IMR-90 (cell line): ENCODE measurements around the gene EML5. TPM values are rescaled to one million over a fixed set of nuclear protein-coding genes. Genes with fewer than 3 reads are reported as not detected.

Source experiments
- ATAC-seq: fragments of 200-7000 bp; cut with Tn5 transposase; 2 replicates; pipeline ENCODE4 v1.9.1; 2020; ENCODE audit warnings: low read depth, mild to moderate bottlenecking, moderate library complexity
- BruUV-seq: library from RNA; stranded (reverse); fragments of 400-500 nt; replicated peaks from 2 replicates; lab custom pipeline; 2021; lab: Mats Ljungman, UMichigan
- CTCF ChIA-PET: fragments of 300-600 bp; formaldehyde crosslinking; extraction: SDS; loops from one replicate; lab custom pipeline; 2021; ENCODE audit warnings: antibody characterized with exemption; lab: Yijun Ruan, JAX
- POLR2A ChIA-PET: fragments of 300-600 bp; sonication (Branson Sonifier 250); formaldehyde crosslinking; loops from one replicate; lab custom pipeline; 2022; ENCODE audit warnings: antibody characterized with exemption; ENCODE audit not compliant: unreplicated experiment; lab: Charles Lee
- DNase-seq: peaks from one replicate; pipeline ENCODE4 v3.0.0; 2013
- H2AFZ ChIP-seq: replicated peaks from 2 replicates; pipeline ENCODE3; 2013; ENCODE audit warnings: low read length, mild to moderate bottlenecking; ENCODE audit not compliant: poor library complexity
- H2AK5ac ChIP-seq: 2 replicates; pipeline ENCODE4 v1.6.1; 2013; ENCODE audit warnings: low read depth, low read length, inconsistent platforms
- H2AK9ac ChIP-seq: replicated peaks from 2 replicates; pipeline ENCODE3; 2013; ENCODE audit warnings: mild to moderate bottlenecking, low read depth, low read length, moderate library complexity; ENCODE audit not compliant: poor library complexity
- H2BK120ac ChIP-seq: 2 replicates; pipeline ENCODE4 v1.6.1; 2013; ENCODE audit warnings: low read depth, low read length, inconsistent platforms
- H2BK15ac ChIP-seq: 3 replicates; pipeline ENCODE4 v1.6.1; 2013; ENCODE audit warnings: low read depth, low read length, inconsistent platforms
- H2BK20ac ChIP-seq: 2 replicates; pipeline ENCODE4 v1.6.1; 2013; ENCODE audit warnings: low read depth, mild to moderate bottlenecking, inconsistent platforms, low read length, moderate library complexity
- H2BK5ac ChIP-seq: 2 replicates; pipeline ENCODE4 v1.6.1; 2013; ENCODE audit warnings: mild to moderate bottlenecking, low read depth, low read length, inconsistent platforms; ENCODE audit not compliant: poor library complexity, severe bottlenecking
- H3K14ac ChIP-seq: replicated peaks from 2 replicates; pipeline ENCODE4 v1.6.1; 2013; ENCODE audit warnings: low read depth, low read length, inconsistent platforms
- H3K18ac ChIP-seq: 2 replicates; pipeline ENCODE4 v1.6.1; 2013; ENCODE audit warnings: low read depth, low read length, control low read depth
- H3K23ac ChIP-seq: 2 replicates; pipeline ENCODE4 v1.6.1; 2013; ENCODE audit warnings: low read depth, low read length, inconsistent platforms
- H3K27ac ChIP-seq: 2 replicates; pipeline ENCODE4 v1.5.1; 2013; ENCODE audit warnings: mild to moderate bottlenecking, control low read depth, low read length; ENCODE audit not compliant: insufficient read depth
- H3K27me3 ChIP-seq: 2 replicates; pipeline ENCODE4 v1.6.1; 2013; ENCODE audit warnings: low read length; ENCODE audit not compliant: control insufficient read depth, insufficient read depth
- H3K36me3 ChIP-seq: 2 replicates; pipeline ENCODE4 v1.6.1; 2013; ENCODE audit warnings: low read length, mixed read lengths; ENCODE audit not compliant: control insufficient read depth, insufficient read depth
- H3K4ac ChIP-seq: 2 replicates; pipeline ENCODE4 v1.6.1; 2013; ENCODE audit warnings: low read depth, low read length, inconsistent platforms
- H3K4me1 ChIP-seq: 2 replicates; pipeline ENCODE4 v1.6.1; 2013; ENCODE audit warnings: low read length, mixed read lengths; ENCODE audit not compliant: control insufficient read depth, insufficient read depth
- H3K4me2 ChIP-seq: 2 replicates; pipeline ENCODE4 v1.6.1; 2013; ENCODE audit warnings: low read depth, mild to moderate bottlenecking, control low read depth, low read length, moderate library complexity
- H3K4me3 ChIP-seq: 2 replicates; pipeline ENCODE4 v1.5.1; 2013; ENCODE audit warnings: low read depth, mild to moderate bottlenecking, control low read depth, low read length, moderate library complexity; ENCODE audit not compliant: insufficient read depth
- H3K56ac ChIP-seq: 2 replicates; pipeline ENCODE4 v1.6.1; 2013; ENCODE audit warnings: low read length, inconsistent platforms; ENCODE audit not compliant: insufficient read depth; ENCODE audit errors: extremely low read depth
- H3K79me1 ChIP-seq, 2 experiments: 2 replicates each; pipeline ENCODE4 v1.6.1; 2013; ENCODE audit warnings: low read length in 2 of 2, inconsistent platforms in 1 of 2, low read depth in 1 of 2
- H3K9ac ChIP-seq: 2 replicates; pipeline ENCODE4 v1.6.1; 2013; ENCODE audit warnings: low read depth, low read length, control low read depth
- H3K9me1 ChIP-seq: 2 replicates; pipeline ENCODE4 v1.6.1; 2013; ENCODE audit warnings: low read length, inconsistent platforms; ENCODE audit not compliant: insufficient read depth
- H3K9me3 ChIP-seq: 2 replicates; pipeline ENCODE4 v1.6.1; 2013; ENCODE audit warnings: low read length; ENCODE audit not compliant: control insufficient read depth, insufficient read depth
- H4K20me1 ChIP-seq: 2 replicates; pipeline ENCODE4 v1.6.1; 2013; ENCODE audit warnings: low read length, inconsistent platforms; ENCODE audit not compliant: insufficient read depth
- H4K5ac ChIP-seq: 2 replicates; pipeline ENCODE4 v1.6.1; 2013; ENCODE audit warnings: mild to moderate bottlenecking, low read depth, low read length, control low read depth
- H4K8ac ChIP-seq, 2 experiments: 2 replicates each; pipeline ENCODE4 v1.6.1; 2013; ENCODE audit warnings: low read depth in 2 of 2, low read length in 2 of 2, control low read depth in 1 of 2, inconsistent platforms in 1 of 2
- H4K91ac ChIP-seq: 2 replicates; pipeline ENCODE4 v1.6.1; 2013; ENCODE audit warnings: low read depth, low read length, inconsistent platforms; ENCODE audit not compliant: insufficient read depth
- CTCF ChIP-seq: conservative IDR thresholded peaks from 2 replicates; pipeline ENCODE4 v1.5.1; 2012; ENCODE audit warnings: mild to moderate bottlenecking, low read depth, low read length, improper control_type of control experiment
- POLR2A ChIP-seq: IDR thresholded peaks from 2 replicates; pipeline ENCODE4 v1.6.1; 2012; ENCODE audit warnings: mild to moderate bottlenecking, low read depth, low read length
- whole genome bisulfite sequencing, 2 experiments: methylation state at CpG; one replicate each; pipeline versions ENCODE4 v1.1.5 to v1.1.7; 2013; ENCODE audit warnings: missing lambda C conversion rate in 2 of 2; ENCODE audit not compliant: insufficient read length in 1 of 2; ENCODE audit errors: extremely low coverage in 2 of 2; 5-methylcytosine and 5-hydroxymethylcytosine counted together
- dilution Hi-C: fragments of 300-500 bp; cut with HindIII; formaldehyde crosslinking; loops from one replicate; pipeline ENCODE4 v1.14.3; 2018; ENCODE audit warnings: low sequenced_read_pairs; ENCODE audit not compliant: unreplicated experiment
- in situ Hi-C: fragments of 300-500 bp; cut with MboI; formaldehyde crosslinking; loops from 3 replicates; pipeline ENCODE4 v1.14.3; 2019; ENCODE audit warnings: low sequenced_read_pairs, inconsistent platforms, mixed read lengths
- intact Hi-C: fragments of 100-400 bp; cut with micrococcal nuclease; formaldehyde crosslinking; loops from 2 replicates; pipeline ENCODE4 v1.10.0; 2022
- polyA plus RNA-seq, 3 experiments: library from polyadenylated mRNA; depleted of rRNA; stranded (reverse); fragments of >200 nt; gene quantifications; 2 replicates each; pipeline ENCODE4 v1.2.3, GENCODE V29; 2012; ENCODE audit warnings: low replicate concordance in 1 of 3
- total RNA-seq: library from RNA; depleted of rRNA; stranded (reverse); fragments of >200 nt; gene quantifications from 2 replicates; pipeline ENCODE4 v1.2.3, GENCODE V29; 2012

The EML5 gene
- total and polyA plus RNA-seq, 2 of the 4 experiments (the other 2 are of a cell fraction): 8.1 to 22.2 TPM

- H3K4me2 ChIP-seq: no peak overlapping the region
- in situ Hi-C loops: no loop called here
- peaks cover 6 to 9% of the 10 kb centered on the region in 2 experiments; a peak in 2 of 4 replicates for H3K79me1 ChIP-seq
- no peak overlapping the region for H3K14ac ChIP-seq
- H4K91ac ChIP-seq: no peak overlapping the region
- peak; percentile 82 for DNase-seq
- no peak overlapping the region for H2BK5ac ChIP-seq
- H3K27me3 ChIP-seq: no peaks in the 10 kb centered on the region
- no peak overlapping the region for H3K4me3 ChIP-seq
- H3K4me1 ChIP-seq: no peaks in the 10 kb centered on the region; the same call in 1 of the 2 replicates
- ATAC-seq: peak; percentile 64
- BruUV-seq: no TSS peak
- H2AK5ac ChIP-seq: no peak overlapping the region
- no peak for TF ChIP-seq POLR2A
- 0 out of 2 replicates have a peak, but pooled peaks have one; percentile 5 for TF ChIP-seq CTCF
- WGBS, 2 experiments: no CpG with 5 or more reads among the region's 2 CpGs
- POLR2A ChIA-PET: no interaction called here
- CTCF ChIA-PET: interaction anchor here (0.8 kb wide), 1 partner anchor 27 kb away, joined by 4 read pairs; the partner anchor contains the start of gene EML5
- no peak overlapping the region for H3K56ac ChIP-seq
- no peaks in the 10 kb centered on the region; the same call in 1 of the 2 replicates for H4K20me1 ChIP-seq
- H3K27ac ChIP-seq: no peak overlapping the region
- H3K36me3 ChIP-seq: no peaks in the 10 kb centered on the region
- H2BK20ac ChIP-seq: no peak overlapping the region
- intact Hi-C loops: loop anchor here (2.0 to 5.0 kb wide), 2 partner anchors 26 to 43 kb away; no protein-coding TSS in a partner anchor
- no peak overlapping the region for H3K4ac ChIP-seq
- no peak overlapping the region for H3K23ac ChIP-seq
- peaks cover 2% of the 10 kb centered on the region for H3K9me3 ChIP-seq
- H3K9me1 ChIP-seq: no peaks in the 10 kb centered on the region
- no peak overlapping the region for H2BK15ac ChIP-seq
- no peak overlapping the region for H3K9ac ChIP-seq
- H4K5ac ChIP-seq: no peak overlapping the region
- H2BK120ac ChIP-seq: no peak overlapping the region
- dilution Hi-C loops: no loop called here
- no peak overlapping the region for H2AFZ ChIP-seq
- H2AK9ac ChIP-seq: no peak overlapping the region
- no peak overlapping the region; the same call in 1 of the 2 replicates for H3K18ac ChIP-seq
- H4K8ac ChIP-seq: no peak overlapping the region
These were observed 27.6 kb downstream of the EML5 start for GRCh38 chr14:88765130-88765529.
